Activated CD4-positive, alpha-beta T cell treated with anti-CD3 and anti-CD28 coated beads, Interleukin-2, amount 50 U/mL, for 48 hours (primary cell): ENCODE results near the gene HOXC4.

ENCODE experiments used
- DNase-seq, 2 experiments: peaks; one replicate each; pipeline ENCODE4 v3.0.0-alpha.2; 2020

The HOXC4 gene

DNA sequence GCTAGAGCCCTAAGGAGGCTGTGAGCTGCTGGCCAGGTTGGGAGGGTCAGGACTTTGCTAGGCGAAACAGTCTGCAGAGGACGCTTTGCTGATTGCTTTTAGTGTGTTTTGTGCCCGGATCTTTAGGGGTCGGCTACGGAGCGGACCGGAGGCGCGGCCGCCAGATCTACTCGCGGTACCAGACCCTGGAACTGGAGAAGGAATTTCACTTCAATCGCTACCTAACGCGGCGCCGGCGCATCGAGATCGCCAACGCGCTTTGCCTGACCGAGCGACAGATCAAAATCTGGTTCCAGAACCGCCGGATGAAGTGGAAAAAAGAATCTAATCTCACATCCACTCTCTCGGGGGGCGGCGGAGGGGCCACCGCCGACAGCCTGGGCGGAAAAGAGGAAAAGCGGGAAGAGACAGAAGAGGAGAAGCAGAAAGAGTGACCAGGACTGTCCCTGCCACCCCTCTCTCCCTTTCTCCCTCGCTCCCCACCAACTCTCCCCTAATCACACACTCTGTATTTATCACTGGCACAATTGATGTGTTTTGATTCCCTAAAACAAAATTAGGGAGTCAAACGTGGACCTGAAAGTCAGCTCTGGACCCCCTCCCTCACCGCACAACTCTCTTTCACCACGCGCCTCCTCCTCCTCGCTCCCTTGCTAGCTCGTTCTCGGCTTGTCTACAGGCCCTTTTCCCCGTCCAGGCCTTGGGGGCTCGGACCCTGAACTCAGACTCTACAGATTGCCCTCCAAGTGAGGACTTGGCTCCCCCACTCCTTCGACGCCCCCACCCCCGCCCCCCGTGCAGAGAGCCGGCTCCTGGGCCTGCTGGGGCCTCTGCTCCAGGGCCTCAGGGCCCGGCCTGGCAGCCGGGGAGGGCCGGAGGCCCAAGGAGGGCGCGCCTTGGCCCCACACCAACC, 23.9 kb upstream of the HOXC4 start:
- no peak for DNase-seq

GRCh38 chr12:54030442-54030801, 23.2 kb upstream of the HOXC4 start:
- no peak for DNase-seq

DNA sequence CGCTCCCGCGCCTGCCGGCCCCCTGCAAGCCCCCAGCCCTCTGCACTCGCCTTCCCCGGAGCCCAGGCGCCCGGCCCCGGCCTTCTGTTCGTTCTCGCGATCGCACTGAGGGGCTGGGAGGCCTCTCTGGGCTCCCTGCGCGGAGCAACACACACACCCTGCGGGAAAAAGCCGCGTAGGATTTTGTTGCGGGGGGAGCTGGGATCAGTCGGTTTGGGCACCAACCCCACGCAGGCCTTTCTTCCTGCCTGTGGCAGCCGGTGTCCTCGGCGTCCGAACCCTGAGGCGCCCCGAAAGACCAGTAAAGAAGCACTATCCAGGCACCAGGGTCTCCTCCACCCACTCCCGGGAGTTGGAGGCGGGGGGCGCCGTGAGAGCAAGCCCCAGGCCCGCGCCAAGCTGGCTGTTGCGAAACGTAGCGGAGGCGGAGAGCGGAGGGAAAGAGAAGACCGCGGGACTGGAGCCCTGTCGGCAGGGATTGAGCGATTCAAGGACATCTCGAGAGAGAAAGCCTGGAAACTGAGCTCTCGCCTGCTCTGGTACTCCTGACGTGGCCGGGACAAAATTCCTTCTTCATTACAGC, 22.7 kb upstream of the HOXC4 start:
- DNase-seq, result no peak

DNA sequence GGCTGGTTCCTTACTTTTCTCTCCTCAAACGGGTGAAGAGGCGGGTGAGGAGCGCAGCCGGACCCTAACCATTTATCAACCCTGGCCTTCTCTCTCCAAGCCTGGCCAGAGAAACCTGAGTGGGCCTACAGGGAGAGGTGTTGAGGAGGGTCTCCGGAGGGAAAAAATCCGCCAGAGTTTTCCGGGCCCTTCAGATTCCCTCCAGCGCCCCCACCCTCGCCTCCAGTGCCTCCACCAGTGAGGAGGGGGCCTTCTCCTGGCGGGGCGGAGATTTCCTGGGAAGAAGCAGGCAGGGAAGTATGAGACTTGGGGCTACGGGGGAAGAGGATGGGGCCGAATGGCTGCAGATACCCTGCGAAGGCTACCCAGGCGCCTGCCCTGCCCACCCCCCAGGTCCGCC, 22.2 kb upstream of the HOXC4 start:
- DNase-seq, result no peak

DNA sequence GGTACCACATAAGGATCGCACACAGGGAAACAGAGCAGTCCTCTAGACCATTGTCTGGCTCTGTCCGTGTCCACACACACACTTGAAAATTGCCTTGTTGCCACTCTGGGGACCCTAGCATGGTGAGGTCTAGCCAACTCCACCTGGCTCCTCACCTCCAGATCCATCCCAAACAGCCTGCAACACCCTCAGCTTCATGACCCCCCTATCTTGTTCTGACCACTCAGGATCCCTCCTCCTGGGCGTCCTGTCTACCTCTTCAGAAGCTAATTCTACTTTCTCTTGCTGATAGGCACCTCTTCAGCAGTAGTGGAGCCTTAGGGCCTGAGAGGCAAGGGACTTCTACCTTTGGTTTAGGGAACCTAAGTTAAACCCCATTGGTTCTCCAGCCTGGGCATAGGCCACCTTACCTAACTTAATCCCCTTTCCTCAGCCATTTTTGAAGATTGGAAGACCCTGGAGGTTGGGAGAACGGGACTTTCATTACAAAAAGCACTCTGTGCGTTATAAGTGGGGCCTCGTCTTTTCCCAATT, 21.5 kb upstream of the HOXC4 start:
- DNase-seq, result no peak

GRCh38 chr12:54032627-54033100, 21.0 kb upstream of the HOXC4 start, which contains the start of gene HOXC5:
TSS of gene HOXC5 (plus strand) at chr12:54033050. CDS start at chr12:54033123, 73 bp downstream.
- peak; percentile 62 to 74 for DNase-seq

GRCh38 chr12:54033106-54033979, 20.3 kb upstream of the HOXC4 start:
- DNase-seq, result no peak

GRCh38 chr12:54033980-54034784, 19.5 kb upstream of the HOXC4 start:
- no peak for DNase-seq

DNA sequence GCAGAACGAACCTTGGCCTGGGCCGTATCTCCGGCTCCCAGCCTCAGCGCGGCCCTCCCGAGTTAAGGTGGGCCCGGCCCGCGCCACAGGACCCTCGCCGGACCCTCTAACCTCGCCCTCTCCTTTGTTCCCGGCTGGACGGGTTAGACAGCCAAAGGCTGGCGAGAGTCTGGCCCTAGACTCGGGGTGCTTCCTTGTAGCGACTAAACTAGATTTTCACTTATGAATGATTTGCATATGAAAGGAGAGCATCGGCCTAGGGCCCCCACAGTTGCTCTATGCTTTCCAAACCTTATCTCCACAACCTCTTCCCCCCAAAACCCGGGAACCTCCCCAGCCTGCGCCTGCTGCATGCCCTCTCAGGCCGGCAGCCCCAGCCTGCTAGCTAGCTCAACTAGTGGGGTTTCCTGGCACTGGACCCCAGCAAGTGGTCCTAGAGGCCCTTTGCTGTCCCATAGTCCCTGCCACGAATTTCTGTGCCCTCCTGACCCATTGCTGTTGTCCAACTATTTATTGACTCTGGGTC, 18.8 kb upstream of the HOXC4 start:
- no peak for DNase-seq

GRCh38 chr12:54035568-54036264, 17.9 kb upstream of the HOXC4 start:
- DNase-seq, result no peak

DNA sequence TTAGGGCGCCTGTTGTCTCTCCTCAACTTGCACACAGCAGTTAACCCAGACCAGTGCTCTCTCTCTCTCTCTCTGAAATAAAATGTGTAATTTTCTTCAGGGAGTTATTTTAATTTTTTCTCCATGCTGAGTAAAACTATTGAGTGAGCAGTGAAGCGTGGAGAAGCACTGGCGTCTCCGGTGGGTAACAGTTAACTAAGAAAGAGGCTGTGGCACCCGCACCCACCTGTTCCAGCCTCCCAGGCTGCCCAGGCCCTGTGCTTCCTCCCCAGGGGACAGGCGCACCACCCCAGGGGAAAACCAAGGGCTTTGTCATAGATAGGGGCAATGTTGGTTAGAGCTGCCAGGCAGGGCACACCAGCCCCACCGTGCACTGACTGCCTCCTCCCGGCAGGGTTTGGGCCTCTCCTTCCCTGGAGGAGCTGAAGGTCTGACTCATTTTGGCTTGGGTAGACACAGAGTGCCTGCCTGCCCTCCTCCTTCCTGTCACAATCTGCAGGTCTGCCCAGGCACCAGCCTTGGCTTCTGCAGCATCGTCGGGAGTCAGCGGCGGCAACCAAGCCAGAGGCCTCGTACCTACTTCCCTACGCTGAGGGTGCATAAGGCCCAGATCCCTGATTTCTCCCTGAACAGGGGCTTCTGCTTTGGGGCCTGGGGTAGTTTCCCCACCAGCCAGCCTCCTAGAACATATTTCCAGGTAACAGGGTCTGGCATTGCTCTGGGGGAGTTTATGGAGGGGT, 16.8 kb upstream of the HOXC4 start:
- no peak for DNase-seq

DNA sequence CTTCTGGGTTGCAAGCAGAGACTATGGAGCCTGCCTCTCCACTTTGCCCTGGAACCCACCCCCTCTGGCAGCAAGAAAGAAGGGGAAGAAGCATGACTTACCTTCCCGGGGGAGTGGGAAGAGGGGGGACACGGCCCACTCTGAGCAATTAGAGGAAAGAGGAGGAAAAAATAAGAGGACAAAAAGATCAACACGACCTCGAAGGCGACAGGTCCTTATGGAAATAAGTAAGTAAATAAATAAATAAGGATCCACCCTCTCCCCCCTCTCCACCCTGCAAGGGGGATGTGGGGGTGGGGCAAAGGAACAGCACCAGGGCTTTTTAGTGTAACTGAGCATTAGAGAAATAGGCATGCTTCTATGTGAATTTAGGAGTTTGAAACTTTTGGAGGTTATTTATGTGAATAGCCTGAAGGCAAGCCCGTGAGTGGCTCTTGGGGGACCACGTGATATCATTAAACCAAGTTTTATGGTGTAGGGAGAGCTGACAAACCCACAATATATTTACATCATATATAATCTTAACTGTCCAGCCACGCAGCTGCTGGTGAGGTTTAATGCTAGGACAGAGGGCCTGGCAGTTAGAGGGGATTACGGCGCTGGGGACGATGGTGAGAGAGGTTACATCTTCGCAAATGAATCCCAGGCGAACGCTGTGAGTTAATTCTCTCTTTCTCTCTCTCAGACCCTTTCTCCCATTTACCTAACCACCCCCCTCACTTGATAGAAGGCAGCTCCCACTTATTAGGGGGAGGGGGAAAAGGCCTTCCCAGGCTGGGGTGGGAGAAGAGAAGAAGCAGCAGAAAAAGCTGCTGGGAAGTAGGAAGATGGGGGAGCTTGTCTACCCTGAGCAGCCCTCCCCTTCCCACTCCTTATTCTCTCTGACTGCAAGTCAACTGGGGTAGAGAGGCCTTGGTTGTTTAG, 16.0 kb upstream of the HOXC4 start:
- DNase-seq, result no peak

DNA sequence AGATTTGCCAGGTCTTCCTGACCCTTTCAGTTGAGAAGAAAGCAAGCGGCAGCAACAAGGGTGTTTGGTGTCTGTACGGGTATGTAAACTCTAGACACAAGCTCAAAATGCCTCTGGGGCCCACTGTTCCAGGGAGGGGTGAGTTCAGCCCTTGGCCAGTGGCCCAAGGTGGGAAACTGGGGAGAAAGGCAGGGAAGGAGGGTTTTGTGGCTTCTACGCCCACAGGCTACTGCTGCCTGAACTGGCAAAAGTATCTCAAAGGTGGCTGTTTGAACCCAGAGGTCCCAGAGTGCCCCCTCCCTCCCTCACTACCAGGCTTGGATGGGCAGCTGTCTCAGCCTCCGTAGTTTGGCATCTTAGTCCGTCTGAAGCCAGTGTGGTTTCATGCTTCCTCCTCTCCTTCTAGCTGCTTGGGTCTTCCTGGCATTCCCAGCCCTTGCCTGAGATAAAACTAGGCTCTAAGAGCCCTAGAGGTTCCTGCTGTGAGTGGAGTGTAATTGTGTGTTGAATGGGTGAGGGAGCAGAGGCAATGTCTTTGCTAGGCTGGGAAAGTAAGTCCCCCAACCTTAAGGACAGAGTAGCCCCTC, 15.3 kb upstream of the HOXC4 start:
- no peak for DNase-seq

- no peak for DNase-seq
These were observed 14.7 kb upstream of the HOXC4 start for GRCh38 chr12:54038871-54039414.

- DNase-seq, result no peak
These were observed 14.1 kb upstream of the HOXC4 start for GRCh38 chr12:54039417-54040147.

GRCh38 chr12:54040148-54040494, 13.5 kb upstream of the HOXC4 start:
- no peak for DNase-seq

- DNase-seq, result no peak
These were observed 13.0 kb upstream of the HOXC4 start for GRCh38 chr12:54040648-54041047.

GRCh38 chr12:54041097-54041690, 12.4 kb upstream of the HOXC4 start:
- DNase-seq, result no peak
